ENCODE data around the gene MEGF9.
"Not testable (repeated sequence)": the region's sequence is repeated elsewhere in the genome, so short reads cannot be mapped to it uniquely, and the experiment has no call there.

Gene MEGF9

DNA sequence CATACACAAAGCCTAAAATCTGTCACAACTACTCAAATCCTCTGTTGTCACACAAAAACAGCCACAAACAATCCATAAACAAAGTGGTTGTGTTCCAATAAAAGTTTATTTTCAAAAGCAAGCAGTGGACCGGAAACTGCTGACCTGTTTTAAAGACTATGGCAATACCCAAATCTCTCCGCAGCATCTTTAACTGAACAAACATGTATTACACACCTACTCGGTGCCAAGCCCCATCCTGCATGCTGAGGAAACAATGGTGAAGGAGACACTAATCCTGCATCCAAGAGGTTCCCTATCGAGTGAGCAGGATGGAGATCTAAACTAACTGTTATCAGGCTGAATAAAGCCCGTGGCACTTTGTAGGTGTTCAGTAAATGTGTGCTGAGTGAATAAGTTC lies 145.5 kb downstream of the MEGF9 start:
- DNase-seq: no peak

DNA sequence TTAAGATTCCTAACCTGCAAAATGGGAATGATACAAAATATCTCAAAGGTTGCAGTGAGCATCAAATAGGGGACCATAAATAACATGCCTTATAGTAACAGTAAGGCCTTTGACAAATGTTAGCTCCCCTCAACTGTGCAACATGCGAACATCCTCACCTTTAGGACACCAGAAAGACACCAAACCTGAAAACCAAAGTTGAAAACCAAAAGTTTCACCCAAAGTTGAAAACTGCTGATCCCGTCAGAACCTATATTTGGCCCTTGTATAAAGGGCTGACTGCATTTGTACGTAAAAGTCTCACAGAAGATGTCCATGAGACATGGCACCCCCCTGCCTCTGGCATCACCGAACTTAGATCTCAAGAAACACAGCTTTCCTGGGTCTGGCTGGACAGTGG lies 146.4 kb downstream of the MEGF9 start:
- no peak for DNase-seq

DNA sequence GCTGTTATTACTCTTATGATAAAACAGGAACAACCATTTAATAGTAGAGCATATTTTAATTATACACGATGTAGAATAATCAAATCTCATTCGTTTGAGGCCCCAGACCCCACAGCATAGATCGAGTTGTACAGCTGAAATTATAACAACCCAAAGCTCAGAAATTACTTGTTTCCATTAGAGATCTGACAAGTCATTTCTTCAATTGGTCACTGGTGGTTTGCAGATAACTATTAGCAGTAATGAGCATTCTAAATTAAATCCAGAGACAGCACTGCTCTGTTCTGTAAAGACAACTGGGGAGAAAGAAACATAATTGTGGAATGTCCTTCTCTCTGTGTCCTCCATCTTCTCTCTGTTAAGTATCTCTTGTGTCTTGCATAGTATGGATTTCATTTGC lies 147.2 kb downstream of the MEGF9 start:
- no peak for DNase-seq

DNA sequence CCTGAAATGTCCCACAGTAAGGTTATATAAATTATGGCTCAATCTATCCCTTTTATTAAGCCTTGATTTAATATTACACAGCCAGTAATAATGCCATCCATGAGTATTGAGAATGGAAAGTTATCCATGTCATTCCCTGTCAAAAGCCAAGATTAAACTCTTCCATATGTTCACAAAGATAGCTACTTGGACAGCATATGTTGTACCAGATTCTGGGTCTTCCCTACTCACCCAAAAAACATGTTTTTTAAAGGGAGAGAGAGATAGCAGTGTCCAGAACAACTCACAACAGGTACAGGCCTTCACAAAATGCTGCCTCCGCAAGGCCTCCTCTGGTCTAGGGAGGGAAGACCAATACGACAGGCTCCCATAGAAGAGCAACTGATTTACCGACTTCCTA lies 149.7 kb downstream of the MEGF9 start:
- no peak for DNase-seq

DNA sequence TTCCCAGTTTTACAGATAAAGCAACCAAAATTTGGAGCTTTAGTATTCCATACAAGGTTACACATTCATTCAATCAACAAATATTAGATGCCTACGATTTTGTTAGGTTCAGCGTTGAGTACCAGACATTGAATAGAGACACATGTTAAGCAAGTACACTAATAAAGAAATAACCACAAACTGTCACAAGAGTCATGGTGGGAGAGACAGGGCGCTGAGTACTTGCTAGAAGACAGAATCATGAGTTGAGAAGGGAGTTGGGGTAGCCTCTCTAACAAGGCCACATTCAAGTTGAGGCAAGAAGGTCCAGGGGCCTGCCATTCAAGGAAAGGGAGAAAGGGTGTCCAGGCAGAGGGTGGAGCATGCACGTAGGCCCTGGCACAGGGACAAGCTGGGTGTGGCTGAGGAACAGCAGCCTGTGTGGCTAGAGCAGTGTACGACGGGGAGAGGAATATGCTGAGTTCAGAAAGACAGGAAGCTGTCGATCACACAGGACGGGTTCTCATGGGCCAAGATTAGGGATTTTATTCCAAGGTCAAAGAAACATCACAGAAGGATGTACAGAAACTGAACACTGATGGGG lies 151.3 kb downstream of the MEGF9 start:
- no peak for DNase-seq

DNA sequence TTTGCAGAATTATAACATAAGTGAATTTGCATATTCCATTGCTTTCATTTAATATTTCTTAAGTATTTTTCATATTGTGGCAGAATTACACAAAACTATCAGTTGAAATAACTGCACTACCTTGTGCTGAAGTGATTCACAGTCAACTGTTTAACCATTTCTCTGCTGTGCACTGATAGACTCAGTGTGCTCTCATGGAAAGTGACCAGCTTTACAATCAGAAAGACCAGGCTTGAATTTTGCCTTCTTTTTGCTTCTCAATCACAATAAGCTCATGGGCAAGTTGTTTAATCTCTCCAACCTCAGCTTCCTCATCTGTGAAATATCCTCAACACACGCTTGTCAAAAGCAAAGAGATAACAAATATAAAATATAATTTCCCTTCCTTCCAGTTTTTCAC lies 152.6 kb downstream of the MEGF9 start:
- no peak for DNase-seq

DNA sequence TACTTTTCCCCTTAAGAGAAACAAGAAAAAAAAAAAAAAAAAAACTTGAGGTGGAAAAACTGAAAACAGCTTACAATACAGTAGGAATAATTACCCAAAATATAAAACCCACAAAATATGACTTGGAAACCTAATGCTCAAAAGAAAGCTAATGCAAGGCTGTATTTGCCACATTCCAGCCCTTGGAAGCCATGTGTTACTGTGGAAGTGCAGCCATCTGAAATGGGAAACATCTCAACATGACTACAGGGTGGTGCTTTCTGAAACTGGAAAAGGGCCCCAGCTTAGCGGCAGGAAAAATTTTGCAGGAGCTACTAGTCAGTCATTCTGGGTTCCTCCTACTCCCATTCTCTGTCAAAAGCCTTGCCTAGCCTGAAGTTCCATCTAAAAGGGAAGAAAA lies 154.7 kb downstream of the MEGF9 start:
- no peak for DNase-seq

DNA sequence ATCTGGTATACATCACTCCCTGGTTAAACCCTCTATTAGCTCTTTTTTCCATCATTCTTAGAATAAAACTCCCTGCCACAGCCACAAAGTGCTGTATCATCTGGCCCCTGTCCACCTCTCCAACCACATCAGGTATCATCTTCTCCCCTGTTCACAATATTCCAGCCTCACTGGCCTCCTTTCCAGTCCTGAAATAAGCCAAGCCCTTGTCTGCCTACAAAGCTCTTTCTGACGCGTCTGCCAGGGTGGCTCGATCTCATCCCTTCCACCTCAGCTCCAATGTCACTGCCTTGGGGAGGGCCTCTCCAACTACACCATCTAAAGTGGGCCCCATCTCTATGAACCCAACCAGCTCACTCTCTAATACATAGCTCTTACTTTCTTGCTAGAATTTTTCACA lies 155.8 kb downstream of the MEGF9 start:
- no peak for DNase-seq

DNA sequence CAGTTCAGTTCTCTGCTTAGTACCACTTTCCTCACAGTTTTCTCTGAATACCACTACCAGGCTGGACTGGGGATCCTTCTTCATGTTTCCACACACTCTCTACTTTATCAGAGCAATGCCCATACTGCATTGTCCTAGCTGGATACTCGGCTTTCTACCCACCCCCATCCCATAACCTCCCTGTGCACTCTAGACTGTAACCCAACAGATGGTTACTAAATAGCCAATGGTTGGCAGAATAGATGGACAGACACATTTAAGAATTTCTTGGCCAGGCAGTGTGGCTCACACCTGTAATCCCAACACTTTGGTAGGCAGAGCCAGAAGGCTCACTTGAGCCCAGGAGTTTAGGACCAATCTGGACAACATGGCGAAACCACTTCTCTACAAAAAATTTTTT lies 157.1 kb downstream of the MEGF9 start:
- no peak for DNase-seq

DNA sequence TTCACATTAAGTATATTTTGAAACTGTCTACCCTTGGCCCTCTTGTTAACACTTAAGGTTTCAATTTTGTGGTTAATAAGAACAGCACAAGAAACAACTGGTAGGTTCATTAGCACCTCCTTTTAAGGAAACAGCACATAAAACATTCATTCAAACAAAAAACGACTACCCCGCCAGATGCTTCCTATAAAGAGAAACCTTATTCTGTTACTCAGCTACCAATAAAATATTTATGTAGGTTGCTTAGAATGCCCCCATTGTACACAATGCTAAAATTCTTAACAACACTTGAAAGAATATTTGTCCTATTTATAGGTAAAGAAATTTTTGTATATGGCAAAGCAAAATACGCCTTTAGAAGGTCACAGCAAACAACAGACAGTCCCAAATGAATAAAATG lies 157.5 kb downstream of the MEGF9 start:
- DNase-seq: no peak

DNA sequence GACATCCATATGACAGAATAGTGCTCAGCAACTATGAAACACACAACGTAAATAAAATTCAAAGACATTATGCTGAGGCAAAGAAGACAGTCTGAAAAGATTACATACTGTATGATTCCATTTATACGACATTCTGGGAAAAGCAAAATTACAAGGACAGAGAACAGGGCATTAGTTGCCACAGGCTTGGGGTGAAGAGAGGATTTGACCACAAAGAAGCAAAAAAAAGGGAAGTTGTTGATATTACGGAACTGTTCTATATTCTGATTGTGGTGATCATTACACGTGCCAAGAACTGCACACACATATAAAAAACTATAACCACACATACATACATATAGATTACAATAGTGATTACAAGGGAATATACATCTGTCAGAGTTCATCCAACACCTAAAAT lies 158.4 kb downstream of the MEGF9 start:
- DNase-seq: no peak

DNA sequence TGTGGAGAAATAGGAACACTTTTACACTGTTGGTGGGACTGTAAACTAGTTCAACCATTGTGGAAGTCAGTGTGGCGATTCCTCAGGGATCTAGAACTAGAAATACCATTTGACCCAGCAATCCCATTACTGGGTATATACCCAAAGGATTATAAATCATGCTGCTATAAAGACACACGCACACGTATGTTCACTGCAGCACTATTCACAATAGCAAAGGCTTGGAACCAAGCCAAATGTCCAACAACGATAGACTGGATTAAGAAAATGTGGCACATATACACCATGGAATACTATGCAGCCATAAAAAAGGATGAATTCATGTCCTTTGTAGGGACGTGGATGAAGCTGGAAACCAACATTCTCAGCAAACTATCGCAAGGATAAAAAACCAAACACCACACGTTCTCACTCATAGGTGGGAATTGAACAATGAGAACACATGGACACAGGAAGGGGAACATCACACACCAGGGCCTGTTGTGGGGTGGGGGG lies 162.0 kb downstream of the MEGF9 start:
- not testable (repeated sequence) for DNase-seq

Measured in NCI-H524 treated with DMSO at 0.1 percent for 48 hours (cell line).